ENCODE measurements around the gene LSM10.

DNA sequence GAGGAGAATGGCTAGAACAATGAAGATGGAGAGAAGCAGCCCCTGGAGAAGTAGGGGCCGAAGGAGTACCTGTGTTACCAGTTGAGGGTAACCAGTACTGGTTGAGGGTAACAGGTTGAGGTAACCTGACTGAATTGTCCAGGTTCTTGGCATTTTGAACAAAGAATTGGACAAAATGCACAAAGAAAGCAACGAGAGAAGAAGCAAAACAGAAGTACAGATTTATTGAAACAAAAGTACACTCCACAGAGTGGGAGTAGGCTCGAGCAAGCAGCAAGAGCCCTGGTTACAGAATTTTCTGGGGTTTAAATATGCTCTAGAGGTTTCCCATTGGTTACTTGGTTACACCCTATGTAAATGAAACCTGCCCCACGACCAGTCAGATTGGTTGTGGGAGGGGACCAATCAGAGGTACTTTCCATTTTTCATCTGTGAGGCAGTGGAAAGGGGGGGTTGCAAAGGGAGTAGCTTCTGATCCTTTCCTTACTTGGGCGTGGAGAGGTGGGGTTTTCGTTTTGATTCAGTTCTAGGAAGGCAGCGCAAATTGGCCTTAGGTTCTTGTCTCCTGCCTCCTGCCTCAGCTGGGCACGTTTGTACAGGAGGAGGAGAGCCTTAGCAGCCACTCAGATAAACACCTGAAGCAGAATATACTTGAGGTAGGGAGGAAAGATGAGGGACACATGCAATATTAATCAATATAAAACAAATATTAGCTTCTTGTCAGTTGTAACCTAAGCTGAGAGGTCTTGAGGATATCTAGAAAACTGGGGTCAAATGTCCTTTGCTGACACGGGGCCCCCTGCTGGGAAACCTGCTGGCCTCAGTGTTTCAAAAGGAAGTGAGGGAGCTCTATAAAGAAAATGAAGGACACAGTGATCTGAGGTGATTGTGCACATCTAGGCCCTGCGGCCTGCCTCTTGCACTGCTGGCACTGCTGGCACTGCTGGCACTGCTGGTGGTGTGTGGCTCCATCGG is 14.3 kb upstream of the LSM10 start:
- TF ChIP-seq, protein P1, sequence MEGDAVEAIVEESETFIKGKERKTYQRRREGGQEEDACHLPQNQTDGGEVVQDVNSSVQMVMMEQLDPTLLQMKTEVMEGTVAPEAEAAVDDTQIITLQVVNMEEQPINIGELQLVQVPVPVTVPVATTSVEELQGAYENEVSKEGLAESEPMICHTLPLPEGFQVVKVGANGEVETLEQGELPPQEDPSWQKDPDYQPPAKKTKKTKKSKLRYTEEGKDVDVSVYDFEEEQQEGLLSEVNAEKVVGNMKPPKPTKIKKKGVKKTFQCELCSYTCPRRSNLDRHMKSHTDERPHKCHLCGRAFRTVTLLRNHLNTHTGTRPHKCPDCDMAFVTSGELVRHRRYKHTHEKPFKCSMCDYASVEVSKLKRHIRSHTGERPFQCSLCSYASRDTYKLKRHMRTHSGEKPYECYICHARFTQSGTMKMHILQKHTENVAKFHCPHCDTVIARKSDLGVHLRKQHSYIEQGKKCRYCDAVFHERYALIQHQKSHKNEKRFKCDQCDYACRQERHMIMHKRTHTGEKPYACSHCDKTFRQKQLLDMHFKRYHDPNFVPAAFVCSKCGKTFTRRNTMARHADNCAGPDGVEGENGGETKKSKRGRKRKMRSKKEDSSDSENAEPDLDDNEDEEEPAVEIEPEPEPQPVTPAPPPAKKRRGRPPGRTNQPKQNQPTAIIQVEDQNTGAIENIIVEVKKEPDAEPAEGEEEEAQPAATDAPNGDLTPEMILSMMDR (IDR thresholded peaks at IDR 0.05): no peak
- TF ChIP-seq POLR2A (IDR thresholded peaks at IDR 0.05): no peak
